ENCODE measurements around the gene GRAMD1B. TPM values are rescaled to one million over a fixed set of nuclear protein-coding genes. Genes with fewer than 3 reads are reported as not detected.
"Not testable (repeated sequence)": the region's sequence is repeated elsewhere in the genome, so short reads cannot be mapped to it uniquely, and the experiment has no call there.

Gene GRAMD1B
- total RNA-seq, 4 donors from 2014 or later = 0.08 to 0.64 (median 0.42) TPM

DNA sequence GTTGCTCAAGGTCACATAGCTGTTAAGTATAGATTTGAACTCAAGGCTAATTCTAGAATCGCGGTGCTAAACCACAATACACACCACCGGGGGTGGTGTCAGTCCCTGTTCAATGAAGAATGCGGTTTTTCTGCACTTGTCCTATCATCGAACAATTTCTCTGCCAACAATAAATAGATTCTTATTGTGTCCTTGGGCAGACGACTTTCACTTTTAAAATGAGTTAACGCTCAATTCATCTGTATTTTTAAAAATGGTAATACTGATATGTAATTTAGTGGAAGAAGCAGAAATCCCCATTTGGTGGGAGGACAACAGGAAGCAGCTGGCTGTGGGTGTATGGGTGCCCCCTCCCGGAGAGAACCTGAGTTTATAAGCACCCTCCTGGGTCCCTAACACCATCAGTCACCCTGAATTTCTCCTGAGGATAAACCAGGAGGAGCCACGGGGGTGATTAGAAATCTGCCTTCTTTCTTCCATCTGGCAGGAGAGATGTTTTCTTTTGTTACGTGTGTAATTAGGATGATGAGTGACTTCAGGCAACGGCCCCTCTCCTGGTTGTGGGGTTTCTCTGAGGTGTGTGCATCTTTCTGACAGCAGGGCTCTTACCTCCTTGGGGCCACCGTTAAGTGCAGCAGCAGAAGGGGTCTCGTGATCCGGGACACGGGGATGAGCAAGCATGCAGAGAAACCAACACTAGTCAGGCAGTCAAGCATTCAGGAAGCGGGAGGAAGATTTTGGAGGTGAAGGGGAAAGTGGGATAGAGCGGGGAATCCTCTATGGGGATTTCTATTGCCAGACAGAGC, 87.7 kb downstream of the GRAMD1B start:
- DNase-seq (ENCODE audit: low spot score in 2 of 2) = no peak
- TF ChIP-seq POLR2AphosphoS5 (IDR thresholded peaks at IDR 0.05) (no peak), POLR2A (IDR thresholded peaks at IDR 0.05) (no peak), EP300 (IDR thresholded peaks at IDR 0.05) (no peak), CTCF (IDR thresholded peaks at IDR 0.05) (no peak)
- H3K36me3 ChIP-seq = no peaks in the 10 kb centered on the region
- no peak overlapping the region for H3K4me3 ChIP-seq
- no peaks in the 10 kb centered on the region for H3K4me1 ChIP-seq
- 68% methylated on average over 17 of the region's 17 CpGs for WGBS
- H3K9me3 ChIP-seq = no peaks in the 10 kb centered on the region
- H3K27ac ChIP-seq = no peak overlapping the region
- H3K27me3 ChIP-seq = peaks cover 20% of the 10 kb centered on the region

GRCh38 chr11:123518496-123519054, 88.5 kb downstream of the GRAMD1B start:
- Histone ChIP-seq H3K9me3 (no peaks in the 10 kb centered on the region), H3K4me1 (no peaks in the 10 kb centered on the region), H3K4me3 (no peak overlapping the region), H3K27ac (no peak overlapping the region), H3K27me3 (peaks cover 20% of the 10 kb centered on the region), H3K36me3 (no peaks in the 10 kb centered on the region)
- TF ChIP-seq CTCF (IDR thresholded peaks at IDR 0.05) (no peak), POLR2A (IDR thresholded peaks at IDR 0.05) (no peak), EP300 (IDR thresholded peaks at IDR 0.05) (no peak), POLR2AphosphoS5 (IDR thresholded peaks at IDR 0.05) (no peak)
- WGBS = 62% methylated on average over 9 of the region's 9 CpGs
- no peak for DNase-seq (ENCODE audit: low spot score in 2 of 2)

DNA sequence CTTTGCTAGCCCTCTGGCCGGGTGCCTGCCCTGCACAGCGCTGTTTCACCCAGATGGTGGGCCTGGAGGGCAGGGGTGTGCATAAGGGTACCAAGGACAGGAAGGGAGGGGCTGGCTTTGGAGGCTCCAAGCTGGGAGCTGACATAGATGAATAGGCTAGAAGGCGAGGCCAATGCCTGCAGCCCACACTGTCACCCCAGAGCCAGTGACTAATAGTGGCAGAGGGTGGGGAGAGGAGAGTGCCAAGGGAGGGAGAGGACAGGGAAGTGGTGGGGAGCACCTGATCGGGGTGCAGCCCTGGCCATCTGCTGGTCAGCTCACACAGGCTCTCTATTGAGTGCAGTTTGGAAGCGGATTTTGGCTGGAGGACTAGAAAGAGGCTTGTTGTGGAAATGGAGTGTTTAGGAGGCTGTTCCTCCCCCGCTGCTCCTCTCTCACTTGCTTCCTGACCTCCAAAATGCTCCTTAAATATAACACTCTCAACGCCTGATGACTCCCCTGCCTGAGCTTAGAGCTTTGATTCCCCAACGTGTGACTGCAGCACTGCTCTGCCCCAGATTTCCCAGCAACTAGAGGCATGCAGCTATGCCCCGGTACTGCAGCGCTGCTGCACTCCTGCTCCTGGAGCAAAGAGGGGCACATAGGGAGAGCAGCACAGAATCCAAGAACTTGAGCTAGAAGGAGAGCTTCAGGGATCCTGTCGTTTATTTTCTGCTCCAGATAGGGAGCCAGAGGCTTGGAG, 89.2 kb downstream of the GRAMD1B start:
- H3K4me1 ChIP-seq = no peaks in the 10 kb centered on the region
- TF ChIP-seq EP300 (IDR thresholded peaks at IDR 0.05) = no peak
- no peak for TF ChIP-seq CTCF (IDR thresholded peaks at IDR 0.05)
- TF ChIP-seq POLR2AphosphoS5 (IDR thresholded peaks at IDR 0.05) = no peak
- no peak for TF ChIP-seq POLR2A (IDR thresholded peaks at IDR 0.05)
- no peak for DNase-seq (ENCODE audit: low spot score in 2 of 2)
- WGBS = 51% methylated on average over 10 of the region's 11 CpGs
- peaks cover 20% of the 10 kb centered on the region for H3K27me3 ChIP-seq
- H3K9me3 ChIP-seq = no peaks in the 10 kb centered on the region
- no peak overlapping the region for H3K4me3 ChIP-seq
- H3K36me3 ChIP-seq = no peaks in the 10 kb centered on the region
- H3K27ac ChIP-seq = no peak overlapping the region

GRCh38 chr11:123519797-123520193, 89.7 kb downstream of the GRAMD1B start:
- Histone ChIP-seq H3K27me3 (peaks cover 20% of the 10 kb centered on the region), H3K27ac (no peak overlapping the region), H3K36me3 (no peaks in the 10 kb centered on the region), H3K9me3 (no peaks in the 10 kb centered on the region), H3K4me3 (no peak overlapping the region), H3K4me1 (peaks cover under 1% of the 10 kb centered on the region)
- no peak for TF ChIP-seq CTCF (IDR thresholded peaks at IDR 0.05)
- TF ChIP-seq EP300 (IDR thresholded peaks at IDR 0.05) = no peak
- no peak for TF ChIP-seq POLR2AphosphoS5 (IDR thresholded peaks at IDR 0.05)
- no peak for TF ChIP-seq POLR2A (IDR thresholded peaks at IDR 0.05)
- 87% methylated on average over 7 of the region's 7 CpGs for WGBS
- DNase-seq (ENCODE audit: low spot score in 2 of 2) = no peak

DNA sequence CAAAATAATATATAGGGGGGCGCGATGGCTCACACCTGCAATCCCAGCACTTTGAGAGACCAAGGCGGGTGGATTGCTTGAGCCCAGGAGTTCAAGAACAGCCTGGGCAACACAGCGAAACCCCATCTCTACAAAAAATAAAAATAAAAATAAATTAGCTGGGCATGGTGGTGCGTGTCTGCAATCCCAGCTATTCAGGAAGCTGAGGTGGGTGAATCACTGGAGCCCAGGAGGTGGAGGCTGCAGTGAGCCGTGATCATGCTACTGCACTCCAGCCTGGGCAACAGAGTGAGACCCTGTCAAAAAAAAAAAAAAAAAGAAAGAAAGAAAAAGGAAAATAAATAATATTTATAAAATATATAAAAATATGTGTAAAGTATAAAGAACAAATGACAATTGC, 90.4 kb downstream of the GRAMD1B start:
- H3K4me1 ChIP-seq; H3K27ac ChIP-seq; H3K36me3 ChIP-seq; H3K9me3 ChIP-seq; H3K4me3 ChIP-seq; DNase-seq (ENCODE audit: low spot score in 2 of 2): not testable (repeated sequence)
- 93% methylated on average over 6 of the region's 6 CpGs for WGBS
- peaks cover 20% of the 10 kb centered on the region for H3K27me3 ChIP-seq

Data from suprapubic skin (tissue), 4 donors.